Vagina (tissue), 2 donors: ENCODE results near the gene PDE3A. TPM values are rescaled to one million over a fixed set of nuclear protein-coding genes. Genes with fewer than 3 reads are reported as not detected.
"Not testable (repeated sequence)": the region's sequence is repeated elsewhere in the genome, so short reads cannot be mapped to it uniquely, and the experiment has no call there.

Source experiments
- DNase-seq, 2 donors: peaks; one replicate each; pipeline ENCODE4 v3.0.0-alpha.2; 2017; ENCODE audit errors: extremely low spot score in 2 of 2
- H3K27ac ChIP-seq: fragments of 200-600 bp; sonication (generic); one replicate; pipeline ENCODE4 v1.5.1; 2019
- H3K27me3 ChIP-seq: fragments of 200-600 bp; sonication (generic); one replicate; pipeline ENCODE4 v1.5.1; 2019
- H3K36me3 ChIP-seq, 2 donors: fragments of 200-600 bp; sonication (generic); one replicate each; pipeline ENCODE4 v1.5.1; 2017 to 2019
- H3K4me1 ChIP-seq: fragments of 200-600 bp; sonication (generic); one replicate; pipeline ENCODE4 v1.5.1; 2019
- H3K4me3 ChIP-seq, 2 donors: fragments of 200-600 bp; sonication (generic); 1 replicate in 1 of 2; 2 replicates in 1 of 2; pipeline ENCODE4 v1.5.1; 2016 to 2019
- H3K9me3 ChIP-seq: fragments of 200-600 bp; sonication (generic); one replicate; pipeline ENCODE4 v1.5.1; 2019
- CTCF ChIP-seq, 3 experiments: fragments of 450-650 bp in 2 of 3; fragments of 200-600 bp in 1 of 3; sonication (generic) in 1 of 3; IDR thresholded peaks; one replicate each; pipeline ENCODE4 v1.5.1; 2017 to 2019; ENCODE audit warnings: antibody characterized with exemption in 3 of 3, mild to moderate bottlenecking in 2 of 3, moderate library complexity in 2 of 3
- POLR2A ChIP-seq, 2 donors: fragments of 450-650 bp; IDR thresholded peaks; one replicate each; pipeline ENCODE4 v1.6.1; 2017; ENCODE audit warnings: antibody characterized with exemption in 2 of 2, mild to moderate bottlenecking in 2 of 2, moderate library complexity in 2 of 2
- POLR2AphosphoS5 ChIP-seq, 2 donors: sonication (generic); formaldehyde crosslinking; IDR thresholded peaks; one replicate each; pipeline ENCODE4 v1.9.0; 2017; ENCODE audit warnings: antibody characterized with exemption in 2 of 2, mild to moderate bottlenecking in 2 of 2, low read depth in 1 of 2; ENCODE audit not compliant: insufficient read depth in 1 of 2
- intact Hi-C: fragments of 100-400 bp; cut with DNase I; formaldehyde crosslinking; loops from one replicate; pipeline ENCODE4 v1.15.1; 2023
- total RNA-seq: library from RNA; depleted of rRNA; stranded (reverse); fragments of >200 nt; gene quantifications from one replicate; pipeline ENCODE4 v1.2.3, GENCODE V29; 2016

Gene PDE3A
- total RNA-seq, 1 donor from 2014 or later = 9.6 TPM

DNA sequence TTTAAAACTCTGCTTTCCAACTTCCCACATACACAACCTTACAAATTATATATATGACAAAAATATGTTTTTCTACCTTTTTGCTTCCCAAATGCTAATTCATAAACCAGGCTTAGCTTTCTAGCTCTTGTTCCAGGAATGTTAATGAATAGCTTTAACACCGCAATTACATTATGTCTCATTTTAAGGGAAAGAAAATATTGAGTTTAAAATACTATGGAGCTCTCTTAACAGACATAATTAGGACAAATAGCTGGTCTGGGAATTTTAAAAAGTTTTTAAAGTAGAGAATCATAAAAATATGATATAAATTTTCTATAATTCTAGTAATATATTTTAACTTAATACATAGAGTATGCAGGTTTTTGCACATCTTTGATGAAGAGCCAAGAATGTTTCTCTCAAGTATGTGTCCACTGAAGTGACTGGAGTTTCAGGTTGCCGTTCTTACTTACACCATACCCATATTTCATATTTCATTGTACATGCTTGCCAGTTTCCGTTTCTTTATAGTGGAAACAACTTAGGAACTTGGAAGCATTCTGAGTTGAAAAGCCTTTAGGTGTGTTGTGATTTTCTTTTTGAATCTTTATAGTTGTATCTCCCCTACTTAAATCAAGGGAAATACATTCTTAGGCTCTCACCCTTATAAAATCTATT is 236.2 kb downstream of the PDE3A start:
- intact Hi-C loops = no loop called here
- Histone ChIP-seq H3K27me3 (no peaks in the 10 kb centered on the region), H3K36me3 (no peaks in the 10 kb centered on the region), H3K27ac (no peak overlapping the region), H3K9me3 (no peaks in the 10 kb centered on the region), H3K4me1 (no peaks in the 10 kb centered on the region), H3K4me3 (no peak overlapping the region)
- no peak for TF ChIP-seq CTCF (IDR thresholded peaks at IDR 0.05)
- no peak for TF ChIP-seq POLR2AphosphoS5 (IDR thresholded peaks at IDR 0.05; ENCODE audit: insufficient read depth in 1 of 2, low read depth in 1 of 2)
- no peak for TF ChIP-seq POLR2A (IDR thresholded peaks at IDR 0.05)
- no peak for DNase-seq

- DNase-seq, H3K4me1 ChIP-seq, H3K9me3 ChIP-seq, intact Hi-C loops, H3K36me3 ChIP-seq, H3K27ac ChIP-seq, H3K4me3 ChIP-seq, H3K27me3 ChIP-seq: not testable (repeated sequence)
These were observed 246.7 kb downstream of the PDE3A start for GRCh38 chr12:20615020-20615419.

- no peak overlapping the region for H3K4me3 ChIP-seq
These were observed 247.8 kb downstream of the PDE3A start for GRCh38 chr12:20616093-20616492.

GRCh38 chr12:20620261-20620660 is 251.9 kb downstream of the PDE3A start:
- Histone ChIP-seq H3K27ac (no peak overlapping the region), H3K4me1 (no peaks in the 10 kb centered on the region), H3K36me3 (no peaks in the 10 kb centered on the region), H3K9me3 (no peaks in the 10 kb centered on the region), H3K27me3 (no peaks in the 10 kb centered on the region), H3K4me3 (no peak overlapping the region)
- no peak for DNase-seq
- intact Hi-C loops = no loop called here
- no peak for TF ChIP-seq CTCF (IDR thresholded peaks at IDR 0.05)
- no peak for TF ChIP-seq POLR2AphosphoS5 (IDR thresholded peaks at IDR 0.05; ENCODE audit: insufficient read depth in 1 of 2, low read depth in 1 of 2)
- no peak for TF ChIP-seq POLR2A (IDR thresholded peaks at IDR 0.05)

More at GRCh38 chr12:20616093-20616492, 247.8 kb downstream of the PDE3A start:
- Histone ChIP-seq H3K27me3 (no peaks in the 10 kb centered on the region), H3K4me1 (no peaks in the 10 kb centered on the region), H3K27ac (no peak overlapping the region), H3K9me3 (no peaks in the 10 kb centered on the region), H3K36me3 (no peaks in the 10 kb centered on the region)
- TF ChIP-seq CTCF (IDR thresholded peaks at IDR 0.05) = no peak
- TF ChIP-seq POLR2A (IDR thresholded peaks at IDR 0.05) = no peak
- TF ChIP-seq POLR2AphosphoS5 (IDR thresholded peaks at IDR 0.05; ENCODE audit: insufficient read depth in 1 of 2, low read depth in 1 of 2) = no peak
- intact Hi-C loops = no loop called here
- no peak for DNase-seq

GRCh38 chr12:20624718-20625117 is 256.4 kb downstream of the PDE3A start:
- no peaks in the 10 kb centered on the region for H3K36me3 ChIP-seq
- no peaks in the 10 kb centered on the region for H3K4me1 ChIP-seq
- no peaks in the 10 kb centered on the region for H3K9me3 ChIP-seq
- intact Hi-C loops = no loop called here
- TF ChIP-seq CTCF (IDR thresholded peaks at IDR 0.05) (no peak), POLR2AphosphoS5 (IDR thresholded peaks at IDR 0.05; ENCODE audit: insufficient read depth in 1 of 2, low read depth in 1 of 2) (no peak), POLR2A (IDR thresholded peaks at IDR 0.05) (no peak)
- no peak overlapping the region for H3K4me3 ChIP-seq
- H3K27ac ChIP-seq = no peak overlapping the region
- no peaks in the 10 kb centered on the region for H3K27me3 ChIP-seq
- no peak for DNase-seq
